ENCODE measurements around the gene ERBB4.

DNA sequence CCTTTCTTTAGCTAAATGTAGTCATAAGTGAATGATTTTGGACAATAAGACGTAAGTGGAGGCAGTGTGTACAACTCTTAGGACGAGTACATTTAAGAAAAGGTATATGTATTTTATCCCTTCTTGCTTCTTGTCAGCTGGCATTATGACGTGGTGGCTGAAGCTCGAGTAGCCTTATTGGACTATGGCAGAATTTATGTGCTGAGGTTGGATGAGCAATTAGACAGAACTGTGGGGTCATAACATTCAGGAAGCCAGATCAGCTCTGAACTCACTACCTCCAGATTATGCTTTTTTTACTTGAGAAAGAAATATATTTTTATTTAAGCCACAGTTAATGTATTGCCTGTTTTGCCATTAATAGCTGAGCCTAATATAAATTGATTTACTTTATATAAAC is 661.5 kb downstream of the ERBB4 start:
- TF ChIP-seq, protein P1, sequence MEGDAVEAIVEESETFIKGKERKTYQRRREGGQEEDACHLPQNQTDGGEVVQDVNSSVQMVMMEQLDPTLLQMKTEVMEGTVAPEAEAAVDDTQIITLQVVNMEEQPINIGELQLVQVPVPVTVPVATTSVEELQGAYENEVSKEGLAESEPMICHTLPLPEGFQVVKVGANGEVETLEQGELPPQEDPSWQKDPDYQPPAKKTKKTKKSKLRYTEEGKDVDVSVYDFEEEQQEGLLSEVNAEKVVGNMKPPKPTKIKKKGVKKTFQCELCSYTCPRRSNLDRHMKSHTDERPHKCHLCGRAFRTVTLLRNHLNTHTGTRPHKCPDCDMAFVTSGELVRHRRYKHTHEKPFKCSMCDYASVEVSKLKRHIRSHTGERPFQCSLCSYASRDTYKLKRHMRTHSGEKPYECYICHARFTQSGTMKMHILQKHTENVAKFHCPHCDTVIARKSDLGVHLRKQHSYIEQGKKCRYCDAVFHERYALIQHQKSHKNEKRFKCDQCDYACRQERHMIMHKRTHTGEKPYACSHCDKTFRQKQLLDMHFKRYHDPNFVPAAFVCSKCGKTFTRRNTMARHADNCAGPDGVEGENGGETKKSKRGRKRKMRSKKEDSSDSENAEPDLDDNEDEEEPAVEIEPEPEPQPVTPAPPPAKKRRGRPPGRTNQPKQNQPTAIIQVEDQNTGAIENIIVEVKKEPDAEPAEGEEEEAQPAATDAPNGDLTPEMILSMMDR (IDR thresholded peaks at IDR 0.05; ENCODE audit: low read depth, low read length, poor library complexity, severe bottlenecking): no peak
- no peak for TF ChIP-seq EZH2phosphoT487 (IDR thresholded peaks at IDR 0.05; ENCODE audit: borderline replicate concordance, low read length)

Data from DOHH2 (cell line).